K562 (cell line): Measurements from ENCODE around the gene TTC21A. TPM values are rescaled to one million over a fixed set of nuclear protein-coding genes. Genes with fewer than 3 reads are reported as not detected.

ENCODE experiments used
- BRD4 ChIP-seq: fragments of 200-600 bp; sonication (generic); IDR thresholded peaks from 2 replicates; pipeline ENCODE4 v1.6.1; 2017; ENCODE audit warnings: inconsistent platforms
- BRD9 ChIP-seq: fragments of 450-650 bp; IDR thresholded peaks from 2 replicates; pipeline ENCODE4 v1.6.1; 2018; ENCODE audit warnings: low read depth; ENCODE audit not compliant: partially characterized antibody
- CREM ChIP-seq: IDR thresholded peaks from 2 replicates; pipeline ENCODE4 v1.6.1; 2014; ENCODE audit warnings: antibody characterized with exemption, low read depth
- CTBP1 ChIP-seq: fragments of 450-650 bp; IDR thresholded peaks from 2 replicates; pipeline ENCODE4 v1.6.1; 2016; ENCODE audit warnings: borderline replicate concordance
- ELF1 ChIP-seq: fragments of 200-800 bp; sonication (Bioruptor generic); IDR thresholded peaks from 2 replicates; pipeline ENCODE4 v1.6.1; 2016; ENCODE audit warnings: missing genetic modification characterization, missing compliant biosample characterization
- FOXJ2 ChIP-seq: fragments of 200-800 bp; sonication (Bioruptor generic); IDR thresholded peaks from 2 replicates; pipeline ENCODE4 v1.6.1; 2016; ENCODE audit warnings: missing genetic modification characterization, missing compliant biosample characterization
- GTF2F1 ChIP-seq: IDR thresholded peaks from 2 replicates; pipeline ENCODE4 v1.6.1; 2011; ENCODE audit warnings: low read depth, low read length, improper control_type of control experiment
- MYNN ChIP-seq, 2 experiments: sonication (generic); formaldehyde crosslinking in 1 of 2; IDR thresholded peaks; 2 replicates each; pipeline versions ENCODE4 v1.5.0 to v1.6.1; 2016 to 2020; ENCODE audit warnings: antibody characterized with exemption in 1 of 2, missing genetic modification reagents in 1 of 2
- NCOA6 ChIP-seq: fragments of 450-650 bp; IDR thresholded peaks from 2 replicates; pipeline ENCODE4 v1.6.1; 2017; ENCODE audit warnings: mild to moderate bottlenecking
- NFATC3 ChIP-seq: fragments of 450-650 bp; IDR thresholded peaks from 2 replicates; pipeline ENCODE4 v1.6.1; 2017; ENCODE audit warnings: mild to moderate bottlenecking
- NR2C1 ChIP-seq, 2 experiments: fragments of 450-650 bp; IDR thresholded peaks; 2 replicates each; pipeline ENCODE4 v1.6.1; 2017; ENCODE audit warnings: mild to moderate bottlenecking in 2 of 2, antibody characterized with exemption in 1 of 2, inconsistent platforms in 1 of 2, missing compliant biosample characterization in 1 of 2, missing genetic modification characterization in 1 of 2
- NR4A1 ChIP-seq, 2 experiments: fragments of 250-450 bp in 1 of 2; fragments of 450-650 bp in 1 of 2; sonication (Bioruptor Pico) in 1 of 2; IDR thresholded peaks; 2 replicates each; pipeline versions ENCODE4 v1.4.0 to v1.6.1; 2016 to 2020; ENCODE audit warnings: mild to moderate bottlenecking in 2 of 2, missing compliant biosample characterization in 1 of 2, missing genetic modification characterization in 1 of 2, moderate library complexity in 1 of 2
- TARDBP ChIP-seq: fragments of 450-650 bp; IDR thresholded peaks from 2 replicates; pipeline ENCODE4 v1.6.1; 2016
- XRCC3 ChIP-seq: fragments of 450-650 bp; IDR thresholded peaks from 2 replicates; pipeline ENCODE4 v1.6.1; 2017; ENCODE audit warnings: mild to moderate bottlenecking, moderate library complexity
- ZBTB11 ChIP-seq, 3 experiments: fragments of 200-800 bp in 1 of 3; fragments of 250-450 bp in 1 of 3; fragments of 450-650 bp in 1 of 3; sonication (Bioruptor Pico) in 1 of 3; sonication (Bioruptor generic) in 1 of 3; formaldehyde crosslinking in 1 of 3; IDR thresholded peaks; 2 replicates each; pipeline versions ENCODE4 v1.6.1 to v1.8.0; 2016 to 2022; ENCODE audit warnings: mild to moderate bottlenecking in 2 of 3, missing genetic modification characterization in 2 of 3, missing compliant biosample characterization in 1 of 3, moderate library complexity in 1 of 3
- ZC3H11A ChIP-seq: IDR thresholded peaks from 2 replicates; pipeline ENCODE4 v1.6.1; 2012; ENCODE audit warnings: low read depth, low read length, improper control_type of control experiment
- ZNF695 ChIP-seq: fragments of 450-650 bp; formaldehyde crosslinking; IDR thresholded peaks from 2 replicates; pipeline ENCODE4 v1.4.0; 2020; ENCODE audit warnings: mild to moderate bottlenecking, moderate library complexity
- ZNF780A ChIP-seq: fragments of 250-450 bp; sonication (Bioruptor Pico); IDR thresholded peaks from 2 replicates; pipeline ENCODE4 v1.5.0; 2021; ENCODE audit warnings: mild to moderate bottlenecking
- polyA plus RNA-seq, 8 experiments: library from polyadenylated mRNA; depleted of rRNA in 4 of 8; stranded (reverse) in 5 of 8; unstranded in 3 of 8; fragments of >200 nt; fragmentation: Nextera tagmentation in 2 of 8; fragmentation: Illumina TruSeq in 1 of 8; extraction: Ambion mirVana in 2 of 8; extraction: Trizol in 1 of 8; gene quantifications; 2 replicates each; pipeline versions ENCODE4 v1.2.1 to v1.2.3, GENCODE V29; 2011 to 2014; ENCODE audit warnings: inconsistent platforms in 1 of 8, missing spikeins in 1 of 8
- total RNA-seq, 7 experiments: library from RNA; depleted of rRNA in 6 of 7; stranded (reverse); fragments of >200 nt in 6 of 7; fragmentation: Illumina TruSeq in 2 of 7; extraction: Trizol in 2 of 7; gene quantifications; 2 replicates each; pipeline versions ENCODE4 v1.2.1 to v1.2.3, GENCODE V29; 2011 to 2021; ENCODE audit warnings: low replicate concordance in 1 of 7
- TF ChIP-seq, protein P1 (sequence below), 2 experiments: fragments of 450-650 bp; conservative IDR thresholded peaks; 2 replicates each; pipeline ENCODE4 v1.6.1; 2017; ENCODE audit warnings: mild to moderate bottlenecking in 2 of 2, moderate library complexity in 2 of 2
- TF ChIP-seq, protein P2 (sequence below): fragments of 200-800 bp; sonication (Bioruptor generic); IDR thresholded peaks from 2 replicates; pipeline ENCODE4 v1.6.1; 2017; ENCODE audit warnings: missing genetic modification characterization, missing compliant biosample characterization

The TTC21A gene
- total and polyA plus RNA-seq, 9 of the 15 experiments (the other 6 are each of a cell fraction or from before 2014, with no cell fraction given), result 0.22 to 1.4 (median 0.70) TPM

GRCh38 chr3:39177708-39178332 is 70.3 kb downstream of the TTC21A start (continued):
- peak; percentile 47; the same call in 1 of the 2 replicates for TF ChIP-seq ZC3H11A
- TF ChIP-seq NR2C1 (IDR thresholded peaks at IDR 0.05), result no peak
- 0 out of 2 replicates have a peak, but pooled peaks have one; percentile 51 for TF ChIP-seq NR2C1 (tag; IDR thresholded peaks at IDR 0.05)
- TF ChIP-seq, protein P1, sequence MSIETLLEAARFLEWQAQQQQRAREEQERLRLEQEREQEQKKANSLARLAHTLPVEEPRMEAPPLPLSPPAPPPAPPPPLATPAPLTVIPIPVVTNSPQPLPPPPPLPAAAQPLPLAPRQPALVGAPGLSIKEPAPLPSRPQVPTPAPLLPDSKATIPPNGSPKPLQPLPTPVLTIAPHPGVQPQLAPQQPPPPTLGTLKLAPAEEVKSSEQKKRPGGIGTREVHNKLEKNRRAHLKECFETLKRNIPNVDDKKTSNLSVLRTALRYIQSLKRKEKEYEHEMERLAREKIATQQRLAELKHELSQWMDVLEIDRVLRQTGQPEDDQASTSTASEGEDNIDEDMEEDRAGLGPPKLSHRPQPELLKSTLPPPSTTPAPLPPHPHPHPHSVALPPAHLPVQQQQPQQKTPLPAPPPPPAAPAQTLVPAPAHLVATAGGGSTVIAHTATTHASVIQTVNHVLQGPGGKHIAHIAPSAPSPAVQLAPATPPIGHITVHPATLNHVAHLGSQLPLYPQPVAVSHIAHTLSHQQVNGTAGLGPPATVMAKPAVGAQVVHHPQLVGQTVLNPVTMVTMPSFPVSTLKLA (conservative IDR thresholded peaks at IDR 0.05), result peak in 1 of 2 experiments; percentile 20; a peak in 1 of 4 replicates
- peak in 1 of 3 experiments; percentile 58; a peak in 1 of 6 replicates for TF ChIP-seq ZBTB11 (CRISPR knock-in tag; IDR thresholded peaks at IDR 0.05)
- 0 out of 2 replicates have a peak, but pooled peaks have one; percentile 48 for TF ChIP-seq GTF2F1
- TF ChIP-seq CTBP1, result peak; percentile 21; the same call in 1 of the 2 replicates
- no peak for TF ChIP-seq NFATC3
- no peak for TF ChIP-seq ZNF780A (CRISPR knock-in tag)
- 0 out of 2 replicates have a peak, but pooled peaks have one; percentile 59 for TF ChIP-seq FOXJ2 (tag)
- TF ChIP-seq TARDBP, result no peak
- TF ChIP-seq CREM, result peak; percentile 93
- TF ChIP-seq, protein P2, sequence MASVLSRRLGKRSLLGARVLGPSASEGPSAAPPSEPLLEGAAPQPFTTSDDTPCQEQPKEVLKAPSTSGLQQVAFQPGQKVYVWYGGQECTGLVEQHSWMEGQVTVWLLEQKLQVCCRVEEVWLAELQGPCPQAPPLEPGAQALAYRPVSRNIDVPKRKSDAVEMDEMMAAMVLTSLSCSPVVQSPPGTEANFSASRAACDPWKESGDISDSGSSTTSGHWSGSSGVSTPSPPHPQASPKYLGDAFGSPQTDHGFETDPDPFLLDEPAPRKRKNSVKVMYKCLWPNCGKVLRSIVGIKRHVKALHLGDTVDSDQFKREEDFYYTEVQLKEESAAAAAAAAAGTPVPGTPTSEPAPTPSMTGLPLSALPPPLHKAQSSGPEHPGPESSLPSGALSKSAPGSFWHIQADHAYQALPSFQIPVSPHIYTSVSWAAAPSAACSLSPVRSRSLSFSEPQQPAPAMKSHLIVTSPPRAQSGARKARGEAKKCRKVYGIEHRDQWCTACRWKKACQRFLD (CRISPR knock-in tag), result peak; percentile 68; the same call in 1 of the 2 replicates
- no peak for TF ChIP-seq BRD9
- TF ChIP-seq ELF1 (tag), result peak; percentile 36; the same call in 1 of the 2 replicates
- no peak for TF ChIP-seq XRCC3
- TF ChIP-seq MYNN (IDR thresholded peaks at IDR 0.05), result peak; percentile 73; the same call in 1 of the 2 replicates
- TF ChIP-seq MYNN (CRISPR knock-in tag; IDR thresholded peaks at IDR 0.05), result no peak
- TF ChIP-seq ZNF695 (CRISPR knock-in tag), result no peak
- 0 out of 2 replicates have a peak, but pooled peaks have one; percentile 29 for TF ChIP-seq NR4A1 (CRISPR knock-in tag; IDR thresholded peaks at IDR 0.05)
- no peak for TF ChIP-seq NR4A1 (tag; IDR thresholded peaks at IDR 0.05)
- no peak for TF ChIP-seq NCOA6
- 0 out of 2 replicates have a peak, but pooled peaks have one; percentile 62 for TF ChIP-seq BRD4
